ENCODE measurements around the gene VASH1.

Gene VASH1

GRCh38 chr14:76820700-76821099 is 59.4 kb downstream of the VASH1 start:
- TF ChIP-seq CTCF (IDR thresholded peaks at IDR 0.05; ENCODE audit: insufficient read depth, low read length, poor library complexity, severe bottlenecking) (no peak), EZH2phosphoT487 (conservative IDR thresholded peaks at IDR 0.05; ENCODE audit: low read length) (no peak)
- Histone ChIP-seq H3K9me3 (ENCODE audit: insufficient read depth, low read length) (no peaks in the 10 kb centered on the region), H3K9me2 (replicated peaks; ENCODE audit: insufficient read depth, low read length) (no peaks in the 10 kb centered on the region), H3K27ac (ENCODE audit: low read depth, low read length) (no peak overlapping the region), H2AFZ (ENCODE audit: low read depth, low read length, severe bottlenecking) (no peak overlapping the region), H3K9ac (ENCODE audit: low read length) (no peak overlapping the region), H3K36me3 (ENCODE audit: low read length) (no peaks in the 10 kb centered on the region), H3F3A (ENCODE audit: insufficient read depth) (no peaks in the 10 kb centered on the region), H3K4me3 (ENCODE audit: insufficient read depth, low read length, poor library complexity, severe bottlenecking) (no peak overlapping the region), H3K27me3 (ENCODE audit: low read length) (no peaks in the 10 kb centered on the region), H3K4me2 (ENCODE audit: low read depth, low read length, poor library complexity, severe bottlenecking) (no peak overlapping the region), H3K79me2 (ENCODE audit: insufficient read depth, low read length) (no peaks in the 10 kb centered on the region), H4K20me1 (ENCODE audit: low read depth, low read length) (no peaks in the 10 kb centered on the region)

- no peak for TF ChIP-seq EZH2phosphoT487 (conservative IDR thresholded peaks at IDR 0.05; ENCODE audit: low read length)
- no peak for TF ChIP-seq CTCF (IDR thresholded peaks at IDR 0.05; ENCODE audit: insufficient read depth, low read length, poor library complexity, severe bottlenecking)
- H2AFZ ChIP-seq (ENCODE audit: low read depth, low read length, severe bottlenecking), result no peak within 1 kb of the TSS
- no peaks in the 10 kb centered on the region for H3K36me3 ChIP-seq (ENCODE audit: low read length)
- no peak within 1 kb of the TSS for H3K27ac ChIP-seq (ENCODE audit: low read depth, low read length)
- H3K4me3 ChIP-seq (ENCODE audit: insufficient read depth, low read length, poor library complexity, severe bottlenecking), result no peak within 1 kb of the TSS
- no peaks in the 10 kb centered on the region for H3K79me2 ChIP-seq (ENCODE audit: insufficient read depth, low read length)
- no peaks in the 10 kb centered on the region for H3K9me3 ChIP-seq (ENCODE audit: insufficient read depth, low read length)
- H3K4me2 ChIP-seq (ENCODE audit: low read depth, low read length, poor library complexity, severe bottlenecking), result no peak within 1 kb of the TSS
- H3K27me3 ChIP-seq (ENCODE audit: low read length), result no peaks in the 10 kb centered on the region
- no peaks in the 10 kb centered on the region for H4K20me1 ChIP-seq (ENCODE audit: low read depth, low read length)
- H3F3A ChIP-seq (ENCODE audit: insufficient read depth), result no peaks in the 10 kb centered on the region
- H3K9ac ChIP-seq (ENCODE audit: low read length), result no peak within 1 kb of the TSS
- H3K9me2 ChIP-seq (replicated peaks; ENCODE audit: insufficient read depth, low read length), result no peaks in the 10 kb centered on the region
These were observed 64.9 kb downstream of the VASH1 start, which contains the start of gene LRRC74A for GRCh38 chr14:76826122-76826521. LRRC74A (plus strand) TSS chr14:76826408; CDS start chr14:76826698, 290 bp downstream.

GRCh38 chr14:76827696-76828296 is 66.5 kb downstream of the VASH1 start:
- Histone ChIP-seq H3K9me3 (ENCODE audit: insufficient read depth, low read length) (no peaks in the 10 kb centered on the region), H3K4me3 (ENCODE audit: insufficient read depth, low read length, poor library complexity, severe bottlenecking) (no peak overlapping the region), H3K79me2 (ENCODE audit: insufficient read depth, low read length) (no peaks in the 10 kb centered on the region), H3K4me2 (ENCODE audit: low read depth, low read length, poor library complexity, severe bottlenecking) (no peak overlapping the region), H3K27ac (ENCODE audit: low read depth, low read length) (no peak overlapping the region), H3K9ac (ENCODE audit: low read length) (no peak overlapping the region), H4K20me1 (ENCODE audit: low read depth, low read length) (no peaks in the 10 kb centered on the region), H3K27me3 (ENCODE audit: low read length) (no peaks in the 10 kb centered on the region), H2AFZ (ENCODE audit: low read depth, low read length, severe bottlenecking) (no peak overlapping the region), H3K36me3 (ENCODE audit: low read length) (no peaks in the 10 kb centered on the region), H3K9me2 (replicated peaks; ENCODE audit: insufficient read depth, low read length) (no peaks in the 10 kb centered on the region), H3F3A (ENCODE audit: insufficient read depth) (no peaks in the 10 kb centered on the region)
- no peak for TF ChIP-seq EZH2phosphoT487 (conservative IDR thresholded peaks at IDR 0.05; ENCODE audit: low read length)

- Histone ChIP-seq H3K9me2 (replicated peaks; ENCODE audit: insufficient read depth, low read length) (no peaks in the 10 kb centered on the region), H2AFZ (ENCODE audit: low read depth, low read length, severe bottlenecking) (no peak overlapping the region), H3K27ac (ENCODE audit: low read depth, low read length) (no peak overlapping the region), H3K27me3 (ENCODE audit: low read length) (no peaks in the 10 kb centered on the region), H3K9ac (ENCODE audit: low read length) (no peak overlapping the region), H3K36me3 (ENCODE audit: low read length) (no peaks in the 10 kb centered on the region), H4K20me1 (ENCODE audit: low read depth, low read length) (no peaks in the 10 kb centered on the region), H3K9me3 (ENCODE audit: insufficient read depth, low read length) (no peaks in the 10 kb centered on the region), H3K4me2 (ENCODE audit: low read depth, low read length, poor library complexity, severe bottlenecking) (no peak overlapping the region), H3F3A (ENCODE audit: insufficient read depth) (no peaks in the 10 kb centered on the region), H3K4me3 (ENCODE audit: insufficient read depth, low read length, poor library complexity, severe bottlenecking) (no peak overlapping the region), H3K79me2 (ENCODE audit: insufficient read depth, low read length) (no peaks in the 10 kb centered on the region)
- TF ChIP-seq EZH2phosphoT487 (conservative IDR thresholded peaks at IDR 0.05; ENCODE audit: low read length) (no peak), CTCF (IDR thresholded peaks at IDR 0.05; ENCODE audit: insufficient read depth, low read length, poor library complexity, severe bottlenecking) (no peak)
These were observed 67.2 kb downstream of the VASH1 start for GRCh38 chr14:76828339-76829012.

All from SU-DHL-6 (cell line).